BJ (cell line): Measurements from ENCODE around the gene SMOC2. TPM values are rescaled to one million over a fixed set of nuclear protein-coding genes. Genes with fewer than 3 reads are reported as not detected.

Source experiments
- CTCF ChIA-PET: fragments of 350-600 bp; formaldehyde crosslinking; extraction: SDS; loops from one replicate; lab custom pipeline; 2021; ENCODE audit warnings: antibody characterized with exemption, inconsistent platforms; lab: Yijun Ruan, JAX
- POLR2A ChIA-PET: fragments of 300-600 bp; sonication (Branson Sonifier 250); formaldehyde crosslinking; extraction: SDS; loops from one replicate; lab custom pipeline; 2021; ENCODE audit warnings: antibody characterized with exemption; lab: Charles Lee
- DNase-seq: peaks from one replicate; pipeline ENCODE4 v3.0.0-alpha.2; 2011; ENCODE audit warnings: low read depth
- H3K27me3 ChIP-seq: 2 replicates; pipeline ENCODE4 v1.6.0; 2011; ENCODE audit warnings: low read length; ENCODE audit not compliant: control insufficient read depth, insufficient read depth
- H3K36me3 ChIP-seq: 2 replicates; pipeline ENCODE4 v1.5.1; 2011; ENCODE audit warnings: low read length; ENCODE audit not compliant: control insufficient read depth, insufficient read depth
- H3K4me3 ChIP-seq: 2 replicates; pipeline ENCODE4 v1.5.1; 2011; ENCODE audit warnings: low read depth, mild to moderate bottlenecking, control low read depth, low read length
- CTCF ChIP-seq: IDR thresholded peaks from 2 replicates; pipeline ENCODE4 v1.5.1; 2011; ENCODE audit warnings: low read depth, mild to moderate bottlenecking, control low read depth, inconsistent platforms, low read length, moderate library complexity; ENCODE audit not compliant: insufficient read depth
- polyA plus RNA-seq: library from polyadenylated mRNA; depleted of rRNA; stranded (reverse); fragments of >200 nt; gene quantifications from 2 replicates; pipeline ENCODE4 v1.2.3, GENCODE V29; 2011

Gene SMOC2
- polyA plus RNA-seq, 1 experiment: not detected

GRCh38 chr6:168533414-168533813, 92.4 kb downstream of the SMOC2 start:
- H3K4me3 ChIP-seq: no peak overlapping the region
- H3K36me3 ChIP-seq: no peaks in the 10 kb centered on the region
- no peak for DNase-seq
- TF ChIP-seq CTCF: no peak
- no peaks in the 10 kb centered on the region for H3K27me3 ChIP-seq
- ChIA-PET POLR2A (no interaction called here), CTCF (no interaction called here)

- Histone ChIP-seq H3K27me3 (no peaks in the 10 kb centered on the region), H3K36me3 (no peaks in the 10 kb centered on the region), H3K4me3 (no peak overlapping the region)
- no peak for TF ChIP-seq CTCF
- no peak for DNase-seq
- ChIA-PET CTCF (no interaction called here), POLR2A (no interaction called here)
Observed at GRCh38 chr6:168534265-168534664, 93.3 kb downstream of the SMOC2 start.

- POLR2A ChIA-PET: no interaction called here
- DNase-seq: no peak
- no peak for TF ChIP-seq CTCF
- Histone ChIP-seq H3K4me3 (no peak overlapping the region), H3K36me3 (no peaks in the 10 kb centered on the region), H3K27me3 (no peaks in the 10 kb centered on the region)
- CTCF ChIA-PET: interaction anchor here (0.9 kb wide), 1 partner anchor 10 kb away, joined by 3 read pairs; no protein-coding TSS in a partner anchor
Observed at GRCh38 chr6:168535711-168536110, 94.7 kb downstream of the SMOC2 start.

GRCh38 chr6:168536196-168536595, 95.2 kb downstream of the SMOC2 start:
- DNase-seq: no peak
- ChIA-PET CTCF (no interaction called here), POLR2A (no interaction called here)
- H3K36me3 ChIP-seq: no peaks in the 10 kb centered on the region
- H3K4me3 ChIP-seq: no peak overlapping the region
- TF ChIP-seq CTCF: no peak
- H3K27me3 ChIP-seq: no peaks in the 10 kb centered on the region

GRCh38 chr6:168536665-168537539, 95.9 kb downstream of the SMOC2 start:
- Histone ChIP-seq H3K36me3 (no peaks in the 10 kb centered on the region), H3K27me3 (no peaks in the 10 kb centered on the region), H3K4me3 (no peak overlapping the region)
- TF ChIP-seq CTCF: no peak
- POLR2A ChIA-PET: no interaction called here
- CTCF ChIA-PET: no interaction called here
- DNase-seq: no peak
